HepG2 (cell line): ENCODE data around the gene ZNRF3. TPM values are rescaled to one million over a fixed set of nuclear protein-coding genes. Genes with fewer than 3 reads are reported as not detected.

Experiments
- ARNT2 ChIP-seq: sonication (generic); formaldehyde crosslinking; IDR thresholded peaks from 2 replicates; pipeline ENCODE4 v1.8.0; 2022; ENCODE audit warnings: mild to moderate bottlenecking, low read depth, missing genetic modification reagents, moderate library complexity
- DBP ChIP-seq: sonication (generic); formaldehyde crosslinking; IDR thresholded peaks from 2 replicates; pipeline ENCODE4 v1.4.0; 2020; ENCODE audit warnings: missing genetic modification reagents; ENCODE audit errors: not compliant biosample characterization
- LBX2 ChIP-seq: sonication (generic); formaldehyde crosslinking; IDR thresholded peaks from 2 replicates; pipeline ENCODE4 v1.5.0; 2020; ENCODE audit warnings: missing genetic modification reagents, mild to moderate bottlenecking, borderline replicate concordance
- MED1 ChIP-seq: sonication (generic); formaldehyde crosslinking; IDR thresholded peaks from 2 replicates; pipeline ENCODE4 v1.4.0; 2020; ENCODE audit warnings: missing genetic modification reagents
- MLXIP ChIP-seq: sonication (generic); formaldehyde crosslinking; IDR thresholded peaks from 2 replicates; pipeline ENCODE4 v1.9.0; 2021; ENCODE audit warnings: missing genetic modification reagents, borderline replicate concordance
- REXO4 ChIP-seq: sonication (generic); formaldehyde crosslinking; IDR thresholded peaks from 2 replicates; pipeline ENCODE4 v1.8.0; 2022; ENCODE audit warnings: missing genetic modification reagents, mild to moderate bottlenecking, borderline replicate concordance
- RXRA ChIP-seq: sonication (generic); formaldehyde crosslinking; IDR thresholded peaks from 2 replicates; pipeline ENCODE4 v1.5.1; 2020; ENCODE audit warnings: missing genetic modification reagents
- SMARCC2 ChIP-seq: fragments of 450-650 bp; IDR thresholded peaks from 2 replicates; pipeline ENCODE4 v1.6.1; 2017; ENCODE audit warnings: antibody characterized with exemption, mild to moderate bottlenecking
- TOE1 ChIP-seq: sonication (generic); formaldehyde crosslinking; IDR thresholded peaks from 2 replicates; pipeline ENCODE4 v1.4.0; 2020; ENCODE audit warnings: mild to moderate bottlenecking, missing genetic modification reagents
- XRCC5 ChIP-seq: fragments of 200-400 bp; formaldehyde crosslinking; optimal IDR thresholded peaks from 2 replicates; pipeline ENCODE3; 2017; ENCODE audit warnings: mild to moderate bottlenecking, low read length
- YEATS2 ChIP-seq: sonication (generic); formaldehyde crosslinking; IDR thresholded peaks from 2 replicates; pipeline ENCODE4 v1.4.0; 2020; ENCODE audit warnings: missing genetic modification reagents, borderline replicate concordance
- ZFY ChIP-seq: sonication (generic); formaldehyde crosslinking; IDR thresholded peaks from 2 replicates; pipeline ENCODE4 v1.4.0; 2020; ENCODE audit warnings: missing genetic modification reagents
- ZNF280D ChIP-seq: sonication (generic); formaldehyde crosslinking; IDR thresholded peaks from 2 replicates; pipeline ENCODE4 v1.5.1; 2020; ENCODE audit warnings: mild to moderate bottlenecking, missing genetic modification reagents
- ZNF281 ChIP-seq: sonication (generic); formaldehyde crosslinking; IDR thresholded peaks from 2 replicates; pipeline ENCODE4 v1.4.0; 2020; ENCODE audit warnings: missing genetic modification reagents, borderline replicate concordance
- ZNF343 ChIP-seq: sonication (generic); formaldehyde crosslinking; IDR thresholded peaks from 2 replicates; pipeline ENCODE4 v1.4.0; 2020; ENCODE audit warnings: mild to moderate bottlenecking, missing genetic modification reagents
- ZNF414 ChIP-seq: sonication (generic); formaldehyde crosslinking; IDR thresholded peaks from 2 replicates; pipeline ENCODE4 v1.5.0; 2020; ENCODE audit warnings: missing genetic modification reagents
- ZNF567 ChIP-seq: sonication (generic); formaldehyde crosslinking; IDR thresholded peaks from 2 replicates; pipeline ENCODE4 v1.8.1; 2023; ENCODE audit warnings: mild to moderate bottlenecking, missing genetic modification reagents, borderline replicate concordance
- ZNF614 ChIP-seq: IDR thresholded peaks from 2 replicates; pipeline ENCODE4 v1.6.1; 2018; ENCODE audit warnings: missing biosample characterization, missing genetic modification reagents, inconsistent platforms, borderline replicate concordance
- polyA plus RNA-seq, 8 experiments: library from polyadenylated mRNA; depleted of rRNA in 3 of 8; stranded (reverse) in 7 of 8; unstranded in 1 of 8; fragments of >200 nt; fragmentation: Illumina TruSeq in 4 of 8; extraction: Trizol in 4 of 8; gene quantifications; 2 replicates each; pipeline versions ENCODE4 v1.2.1 to v1.2.3, GENCODE V29; 2011 to 2016; ENCODE audit warnings: low read depth in 4 of 8, missing spikeins in 1 of 8, mixed read lengths in 1 of 8; ENCODE audit not compliant: insufficient read depth in 1 of 8
- total RNA-seq, 5 experiments: library from RNA; depleted of rRNA; stranded (reverse); fragments of >200 nt; fragmentation: Illumina TruSeq; extraction: Trizol; gene quantifications; 2 replicates each; pipeline ENCODE4 v1.2.3, GENCODE V29; 2016; ENCODE audit warnings: low read depth in 1 of 5

The ZNRF3 gene
- total and polyA plus RNA-seq, 2 of the 13 experiments (the other 11 are each of a cell fraction or from before 2014, with no cell fraction given) = 20.3 to 36.7 TPM

- 0 out of 2 replicates have a peak, but pooled peaks have one; percentile 10 for TF ChIP-seq ZNF281 (CRISPR knock-in tag)
- no peak for TF ChIP-seq TOE1 (CRISPR knock-in tag)
- TF ChIP-seq ARNT2 = no peak
- TF ChIP-seq ZNF280D (CRISPR knock-in tag) = peak; percentile 63; the same call in 1 of the 2 replicates
- TF ChIP-seq SMARCC2 = no peak
- TF ChIP-seq MED1 = peak; percentile 92
- no peak for TF ChIP-seq ZNF343 (CRISPR knock-in tag)
- no peak; the same call in 1 of the 2 replicates for TF ChIP-seq MLXIP
- TF ChIP-seq LBX2 (CRISPR knock-in tag) = no peak
- TF ChIP-seq ZNF567 (CRISPR knock-in tag) = no peak
- peak; percentile 44; the same call in 1 of the 2 replicates for TF ChIP-seq RXRA (CRISPR knock-in tag)
- no peak for TF ChIP-seq REXO4 (CRISPR knock-in tag)
- no peak for TF ChIP-seq ZNF614 (CRISPR knock-in tag)
- TF ChIP-seq ZFY (CRISPR knock-in tag) = peak; percentile 47; the same call in 1 of the 2 replicates
- TF ChIP-seq DBP (CRISPR knock-in tag) = no peak
- no peak for TF ChIP-seq ZNF414
- TF ChIP-seq YEATS2 (CRISPR knock-in tag) = no peak
- no peak for TF ChIP-seq XRCC5
Observed at GRCh38 chr22:28922540-28923244, 39.3 kb downstream of the ZNRF3 start (continued).
